HepG2 (cell line): ENCODE measurements around the gene DENND4B. TPM values are rescaled to one million over a fixed set of nuclear protein-coding genes. Genes with fewer than 3 reads are reported as not detected.

ENCODE experiments used
- ATF7 ChIP-seq, 2 experiments: fragments of 450-650 bp in 1 of 2; sonication (generic) in 1 of 2; formaldehyde crosslinking in 1 of 2; IDR thresholded peaks; 2 replicates each; pipeline versions ENCODE4 v1.4.0 to v1.6.1; 2016 to 2020; ENCODE audit warnings: antibody characterized with exemption in 1 of 2, mild to moderate bottlenecking in 1 of 2, missing genetic modification reagents in 1 of 2
- BORCS8-MEF2B ChIP-seq: sonication (generic); formaldehyde crosslinking; IDR thresholded peaks from 2 replicates; pipeline ENCODE4 v1.8.0; 2022; ENCODE audit warnings: mild to moderate bottlenecking, missing genetic modification reagents
- EHMT2 ChIP-seq: fragments of 200-600 bp; sonication (generic); IDR thresholded peaks from 2 replicates; pipeline ENCODE4 v1.7.0; 2017; ENCODE audit warnings: antibody characterized with exemption, low read depth, low read length, borderline replicate concordance
- EP300 ChIP-seq, 3 experiments: sonication (generic) in 1 of 3; formaldehyde crosslinking in 1 of 3; IDR thresholded peaks; 2 replicates each; pipeline versions ENCODE4 v1.5.1 to v1.6.1; 2011 to 2020; ENCODE audit warnings: low read depth in 2 of 3, low read length in 2 of 3, borderline replicate concordance in 1 of 3, improper control_type of control experiment in 1 of 3, mild to moderate bottlenecking in 1 of 3, missing genetic modification reagents in 1 of 3, moderate library complexity in 1 of 3
- ETV6 ChIP-seq: sonication (generic); formaldehyde crosslinking; conservative IDR thresholded peaks from 2 replicates; pipeline ENCODE4 v1.4.0; 2020; ENCODE audit warnings: missing genetic modification reagents
- KLF9 ChIP-seq: IDR thresholded peaks from 2 replicates; pipeline ENCODE4 v1.6.1; 2016; ENCODE audit warnings: low read depth
- PPARG ChIP-seq: conservative IDR thresholded peaks from 2 replicates; pipeline ENCODE4 v1.6.1; 2016; ENCODE audit warnings: missing biosample characterization, missing genetic modification reagents
- RBM22 ChIP-seq: fragments of 200-400 bp; formaldehyde crosslinking; optimal IDR thresholded peaks from 2 replicates; pipeline ENCODE3; 2017; ENCODE audit warnings: mild to moderate bottlenecking, low read length, moderate library complexity
- ZNF468 ChIP-seq: sonication (generic); formaldehyde crosslinking; IDR thresholded peaks from 2 replicates; pipeline ENCODE4 v1.8.0; 2022; ENCODE audit warnings: mild to moderate bottlenecking, moderate library complexity, missing genetic modification reagents
- polyA plus RNA-seq, 8 experiments: library from polyadenylated mRNA; depleted of rRNA in 3 of 8; stranded (reverse) in 7 of 8; unstranded in 1 of 8; fragments of >200 nt; fragmentation: Illumina TruSeq in 4 of 8; extraction: Trizol in 4 of 8; gene quantifications; 2 replicates each; pipeline versions ENCODE4 v1.2.1 to v1.2.3, GENCODE V29; 2011 to 2016; ENCODE audit warnings: low read depth in 4 of 8, missing spikeins in 1 of 8, mixed read lengths in 1 of 8; ENCODE audit not compliant: insufficient read depth in 1 of 8
- total RNA-seq, 5 experiments: library from RNA; depleted of rRNA; stranded (reverse); fragments of >200 nt; fragmentation: Illumina TruSeq; extraction: Trizol; gene quantifications; 2 replicates each; pipeline ENCODE4 v1.2.3, GENCODE V29; 2016; ENCODE audit warnings: low read depth in 1 of 5
- TF ChIP-seq, protein P1 (sequence below): sonication (generic); formaldehyde crosslinking; IDR thresholded peaks from 2 replicates; pipeline ENCODE4 v1.8.1; 2023; ENCODE audit warnings: mild to moderate bottlenecking, missing genetic modification reagents
- TF ChIP-seq, protein P2 (sequence below): sonication (generic); formaldehyde crosslinking; IDR thresholded peaks from 2 replicates; pipeline ENCODE4 v1.8.0; 2022; ENCODE audit warnings: mild to moderate bottlenecking, missing genetic modification reagents, borderline replicate concordance
- TF ChIP-seq, protein P3 (sequence below): sonication (generic); formaldehyde crosslinking; IDR thresholded peaks from 2 replicates; pipeline ENCODE4 v1.4.0; 2020; ENCODE audit warnings: mild to moderate bottlenecking, low read depth, missing genetic modification reagents
- TF ChIP-seq, protein P4 (sequence below): sonication (generic); formaldehyde crosslinking; IDR thresholded peaks from 2 replicates; pipeline ENCODE4 v1.4.0; 2020; ENCODE audit warnings: missing genetic modification reagents
- TF ChIP-seq, protein P5 (sequence below): sonication (generic); formaldehyde crosslinking; IDR thresholded peaks from 2 replicates; pipeline ENCODE4 v1.4.0; 2020; ENCODE audit warnings: missing genetic modification reagents

The DENND4B gene
- total and polyA plus RNA-seq, 2 of the 13 experiments (the other 11 are each of a cell fraction or from before 2014, with no cell fraction given): 15.1 to 20.3 TPM

DNA sequence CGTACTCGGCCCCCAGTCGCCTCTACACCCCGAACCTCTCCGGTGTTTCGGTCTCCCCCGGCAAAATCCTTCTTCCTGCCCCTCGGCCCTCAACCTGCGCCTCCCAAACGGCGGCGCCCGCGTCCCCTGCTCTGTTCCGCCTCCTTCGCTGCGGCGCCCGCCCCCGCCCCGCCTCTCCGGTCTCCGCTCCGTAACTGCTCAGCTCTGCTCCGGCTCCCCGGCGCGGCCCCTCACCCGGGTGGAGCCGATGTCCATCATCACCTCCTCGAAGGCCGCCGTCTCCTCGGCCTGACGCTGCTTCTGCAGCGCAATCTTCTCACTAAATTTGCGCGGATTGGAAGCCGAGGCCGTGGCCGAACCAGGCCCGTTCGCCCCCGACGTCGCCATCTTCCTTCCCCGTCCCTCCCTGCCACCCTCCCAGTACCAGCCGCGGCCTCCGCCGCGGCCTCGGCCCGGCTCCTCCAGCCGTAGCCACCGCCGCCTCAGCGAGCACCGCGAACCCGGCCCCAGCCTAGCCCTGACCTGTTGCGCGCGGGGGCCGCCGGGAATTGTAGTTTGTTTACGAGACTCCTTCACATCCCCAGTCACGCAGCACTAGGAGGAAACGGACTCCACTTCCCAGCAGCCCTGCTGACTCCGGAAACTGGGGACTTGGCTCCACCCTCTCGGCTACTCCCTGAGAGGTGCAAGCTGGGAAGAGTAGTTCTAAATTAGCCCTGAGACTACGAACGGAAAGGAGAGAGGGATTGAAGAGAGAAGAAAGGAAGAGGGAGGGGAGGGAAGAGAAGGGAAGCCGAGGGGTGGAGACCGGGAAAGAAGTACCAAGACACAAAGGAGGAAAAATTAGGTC lies 11.8 kb upstream of the DENND4B start, which contains the start of gene CRTC2 (continued):
- TF ChIP-seq ATF7 (IDR thresholded peaks at IDR 0.05) (no peak), ATF7 (CRISPR knock-in tag; IDR thresholded peaks at IDR 0.05) (no peak), RBM22 (peak; percentile 66), ZNF468 (CRISPR knock-in tag) (no peak), ETV6 (CRISPR knock-in tag) (no peak; the same call in 1 of the 2 replicates), EP300 (IDR thresholded peaks at IDR 0.05; ENCODE audit: low read depth in 2 of 2, low read length in 2 of 2) (no peak; a peak in 1 of 4 replicates), EP300 (CRISPR knock-in tag; IDR thresholded peaks at IDR 0.05; ENCODE audit: borderline replicate concordance) (no peak; the same call in 1 of the 2 replicates), EHMT2 (no peak), BORCS8-MEF2B (peak; percentile 80), KLF9 (CRISPR knock-in tag) (0 out of 2 replicates have a peak, but pooled peaks have one; percentile 26), PPARG (CRISPR knock-in tag) (no peak; the same call in 1 of the 2 replicates)
- TF ChIP-seq, protein P1, sequence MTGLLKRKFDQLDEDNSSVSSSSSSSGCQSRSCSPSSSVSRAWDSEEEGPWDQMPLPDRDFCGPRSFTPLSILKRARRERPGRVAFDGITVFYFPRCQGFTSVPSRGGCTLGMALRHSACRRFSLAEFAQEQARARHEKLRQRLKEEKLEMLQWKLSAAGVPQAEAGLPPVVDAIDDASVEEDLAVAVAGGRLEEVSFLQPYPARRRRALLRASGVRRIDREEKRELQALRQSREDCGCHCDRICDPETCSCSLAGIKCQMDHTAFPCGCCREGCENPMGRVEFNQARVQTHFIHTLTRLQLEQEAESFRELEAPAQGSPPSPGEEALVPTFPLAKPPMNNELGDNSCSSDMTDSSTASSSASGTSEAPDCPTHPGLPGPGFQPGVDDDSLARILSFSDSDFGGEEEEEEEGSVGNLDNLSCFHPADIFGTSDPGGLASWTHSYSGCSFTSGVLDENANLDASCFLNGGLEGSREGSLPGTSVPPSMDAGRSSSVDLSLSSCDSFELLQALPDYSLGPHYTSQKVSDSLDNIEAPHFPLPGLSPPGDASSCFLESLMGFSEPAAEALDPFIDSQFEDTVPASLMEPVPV (CRISPR knock-in tag): peak; percentile 41; the same call in 1 of the 2 replicates
- TF ChIP-seq, protein P2, sequence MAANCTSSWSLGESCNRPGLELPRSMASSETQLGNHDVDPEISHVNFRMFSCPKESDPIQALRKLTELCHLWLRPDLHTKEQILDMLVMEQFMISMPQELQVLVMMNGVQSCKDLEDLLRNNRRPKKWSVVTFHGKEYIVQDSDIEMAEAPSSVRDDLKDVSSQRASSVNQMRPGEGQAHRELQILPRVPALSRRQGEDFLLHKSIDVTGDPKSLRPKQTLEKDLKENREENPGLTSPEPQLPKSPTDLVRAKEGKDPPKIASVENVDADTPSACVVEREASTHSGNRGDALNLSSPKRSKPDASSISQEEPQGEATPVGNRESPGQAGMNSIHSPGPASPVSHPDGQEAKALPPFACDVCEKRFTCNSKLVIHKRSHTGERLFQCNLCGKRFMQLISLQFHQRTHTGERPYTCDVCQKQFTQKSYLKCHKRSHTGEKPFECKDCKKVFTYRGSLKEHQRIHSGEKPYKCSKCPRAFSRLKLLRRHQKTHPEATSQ (CRISPR knock-in tag): peak; percentile 50; the same call in 1 of the 2 replicates
- TF ChIP-seq, protein P3, sequence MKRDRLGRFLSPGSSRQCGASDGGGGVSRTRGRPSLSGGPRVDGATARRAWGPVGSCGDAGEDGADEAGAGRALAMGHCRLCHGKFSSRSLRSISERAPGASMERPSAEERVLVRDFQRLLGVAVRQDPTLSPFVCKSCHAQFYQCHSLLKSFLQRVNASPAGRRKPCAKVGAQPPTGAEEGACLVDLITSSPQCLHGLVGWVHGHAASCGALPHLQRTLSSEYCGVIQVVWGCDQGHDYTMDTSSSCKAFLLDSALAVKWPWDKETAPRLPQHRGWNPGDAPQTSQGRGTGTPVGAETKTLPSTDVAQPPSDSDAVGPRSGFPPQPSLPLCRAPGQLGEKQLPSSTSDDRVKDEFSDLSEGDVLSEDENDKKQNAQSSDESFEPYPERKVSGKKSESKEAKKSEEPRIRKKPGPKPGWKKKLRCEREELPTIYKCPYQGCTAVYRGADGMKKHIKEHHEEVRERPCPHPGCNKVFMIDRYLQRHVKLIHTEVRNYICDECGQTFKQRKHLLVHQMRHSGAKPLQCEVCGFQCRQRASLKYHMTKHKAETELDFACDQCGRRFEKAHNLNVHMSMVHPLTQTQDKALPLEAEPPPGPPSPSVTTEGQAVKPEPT: no peak
- TF ChIP-seq, protein P4, sequence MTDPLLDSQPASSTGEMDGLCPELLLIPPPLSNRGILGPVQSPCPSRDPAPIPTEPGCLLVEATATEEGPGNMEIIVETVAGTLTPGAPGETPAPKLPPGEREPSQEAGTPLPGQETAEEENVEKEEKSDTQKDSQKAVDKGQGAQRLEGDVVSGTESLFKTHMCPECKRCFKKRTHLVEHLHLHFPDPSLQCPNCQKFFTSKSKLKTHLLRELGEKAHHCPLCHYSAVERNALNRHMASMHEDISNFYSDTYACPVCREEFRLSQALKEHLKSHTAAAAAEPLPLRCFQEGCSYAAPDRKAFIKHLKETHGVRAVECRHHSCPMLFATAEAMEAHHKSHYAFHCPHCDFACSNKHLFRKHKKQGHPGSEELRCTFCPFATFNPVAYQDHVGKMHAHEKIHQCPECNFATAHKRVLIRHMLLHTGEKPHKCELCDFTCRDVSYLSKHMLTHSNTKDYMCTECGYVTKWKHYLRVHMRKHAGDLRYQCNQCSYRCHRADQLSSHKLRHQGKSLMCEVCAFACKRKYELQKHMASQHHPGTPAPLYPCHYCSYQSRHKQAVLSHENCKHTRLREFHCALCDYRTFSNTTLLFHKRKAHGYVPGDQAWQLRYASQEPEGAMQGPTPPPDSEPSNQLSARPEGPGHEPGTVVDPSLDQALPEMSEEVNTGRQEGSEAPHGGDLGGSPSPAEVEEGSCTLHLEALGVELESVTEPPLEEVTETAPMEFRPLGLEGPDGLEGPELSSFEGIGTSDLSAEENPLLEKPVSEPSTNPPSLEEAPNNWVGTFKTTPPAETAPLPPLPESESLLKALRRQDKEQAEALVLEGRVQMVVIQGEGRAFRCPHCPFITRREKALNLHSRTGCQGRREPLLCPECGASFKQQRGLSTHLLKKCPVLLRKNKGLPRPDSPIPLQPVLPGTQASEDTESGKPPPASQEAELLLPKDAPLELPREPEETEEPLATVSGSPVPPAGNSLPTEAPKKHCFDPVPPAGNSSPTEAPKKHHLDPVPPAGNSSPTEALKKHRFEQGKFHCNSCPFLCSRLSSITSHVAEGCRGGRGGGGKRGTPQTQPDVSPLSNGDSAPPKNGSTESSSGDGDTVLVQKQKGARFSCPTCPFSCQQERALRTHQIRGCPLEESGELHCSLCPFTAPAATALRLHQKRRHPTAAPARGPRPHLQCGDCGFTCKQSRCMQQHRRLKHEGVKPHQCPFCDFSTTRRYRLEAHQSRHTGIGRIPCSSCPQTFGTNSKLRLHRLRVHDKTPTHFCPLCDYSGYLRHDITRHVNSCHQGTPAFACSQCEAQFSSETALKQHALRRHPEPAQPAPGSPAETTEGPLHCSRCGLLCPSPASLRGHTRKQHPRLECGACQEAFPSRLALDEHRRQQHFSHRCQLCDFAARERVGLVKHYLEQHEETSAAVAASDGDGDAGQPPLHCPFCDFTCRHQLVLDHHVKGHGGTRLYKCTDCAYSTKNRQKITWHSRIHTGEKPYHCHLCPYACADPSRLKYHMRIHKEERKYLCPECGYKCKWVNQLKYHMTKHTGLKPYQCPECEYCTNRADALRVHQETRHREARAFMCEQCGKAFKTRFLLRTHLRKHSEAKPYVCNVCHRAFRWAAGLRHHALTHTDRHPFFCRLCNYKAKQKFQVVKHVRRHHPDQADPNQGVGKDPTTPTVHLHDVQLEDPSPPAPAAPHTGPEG: peak; percentile 79
- TF ChIP-seq, protein P5, sequence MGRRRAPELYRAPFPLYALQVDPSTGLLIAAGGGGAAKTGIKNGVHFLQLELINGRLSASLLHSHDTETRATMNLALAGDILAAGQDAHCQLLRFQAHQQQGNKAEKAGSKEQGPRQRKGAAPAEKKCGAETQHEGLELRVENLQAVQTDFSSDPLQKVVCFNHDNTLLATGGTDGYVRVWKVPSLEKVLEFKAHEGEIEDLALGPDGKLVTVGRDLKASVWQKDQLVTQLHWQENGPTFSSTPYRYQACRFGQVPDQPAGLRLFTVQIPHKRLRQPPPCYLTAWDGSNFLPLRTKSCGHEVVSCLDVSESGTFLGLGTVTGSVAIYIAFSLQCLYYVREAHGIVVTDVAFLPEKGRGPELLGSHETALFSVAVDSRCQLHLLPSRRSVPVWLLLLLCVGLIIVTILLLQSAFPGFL: no peak
